B cell (primary cell): ENCODE measurements around the gene MCM7. TPM values are rescaled to one million over a fixed set of nuclear protein-coding genes. Genes with fewer than 3 reads are reported as not detected.

Experiments used
- ATAC-seq: fragments of 200-7000 bp; cut with Tn5 transposase; one replicate; pipeline ENCODE4 v1.10.0; 2021; ENCODE audit warnings: low read depth, mild to moderate bottlenecking, moderate number of reproducible peaks, moderate library complexity
- CTCF ChIA-PET: fragments of 350-600 bp; sonication (Branson Sonifier 250); formaldehyde crosslinking; loops from one replicate; lab custom pipeline; 2021; ENCODE audit warnings: antibody characterized with exemption, inconsistent platforms; lab: Charles Lee
- POLR2A ChIA-PET: fragments of 350-600 bp; sonication (Branson Sonifier 250); formaldehyde crosslinking; loops from one replicate; lab custom pipeline; 2021; ENCODE audit warnings: antibody characterized with exemption; lab: Charles Lee
- DNase-seq: peaks from one replicate; pipeline ENCODE4 v3.0.0; 2013
- H2AFZ ChIP-seq: 2 replicates; pipeline ENCODE4 v1.6.1; 2012; ENCODE audit warnings: mild to moderate bottlenecking, low read depth, low read length; ENCODE audit not compliant: insufficient read depth, poor library complexity, severe bottlenecking
- H3K27ac ChIP-seq, 2 donors: 1 replicate in 1 of 2; 2 replicates in 1 of 2; pipeline ENCODE4 v1.5.1; 2012 to 2013; ENCODE audit warnings: low read length in 2 of 2, mild to moderate bottlenecking in 2 of 2, moderate library complexity in 1 of 2
- H3K27me3 ChIP-seq, 4 experiments: fragments of 200-600 bp in 1 of 4; sonication (generic) in 1 of 4; replicated peaks in 1 of 4; 1 replicate in 2 of 4; 2 replicates in 2 of 4; pipeline versions ENCODE4 v1.6.1 to v1.7.0; 2013 to 2016; ENCODE audit warnings: low read length in 3 of 4, mild to moderate bottlenecking in 2 of 4, mixed read lengths in 1 of 4, moderate library complexity in 1 of 4; ENCODE audit not compliant: insufficient read depth in 4 of 4, control insufficient read depth in 3 of 4; ENCODE audit errors: control extremely low read depth in 1 of 4
- H3K36me3 ChIP-seq, 2 experiments: replicated peaks in 1 of 2; 1 replicate in 1 of 2; 2 replicates in 1 of 2; pipeline versions ENCODE4 v1.6.1 to v1.7.1; 2013; ENCODE audit warnings: low read length in 1 of 2; ENCODE audit not compliant: insufficient read depth in 2 of 2, control insufficient read depth in 1 of 2; ENCODE audit errors: control extremely low read depth in 1 of 2, extremely low read depth in 1 of 2
- H3K4me1 ChIP-seq, 2 donors: fragments of 200-600 bp in 1 of 2; sonication (generic) in 1 of 2; 1 replicate in 1 of 2; 2 replicates in 1 of 2; pipeline versions ENCODE4 v1.5.1 to v1.6.1; 2013 to 2017; ENCODE audit warnings: low read length in 2 of 2; ENCODE audit not compliant: control insufficient read depth in 2 of 2, insufficient read depth in 2 of 2
- H3K4me2 ChIP-seq: replicated peaks from 2 replicates; pipeline ENCODE3; 2012; ENCODE audit warnings: mild to moderate bottlenecking, low read depth, low read length; ENCODE audit not compliant: poor library complexity, severe bottlenecking
- H3K4me3 ChIP-seq, 5 experiments: fragments of 200-600 bp in 1 of 5; sonication (generic) in 1 of 5; 1 replicate in 3 of 5; 2 replicates in 2 of 5; pipeline versions ENCODE4 v1.5.1 to v1.7.0; 2011 to 2016; ENCODE audit warnings: low read length in 4 of 5, mild to moderate bottlenecking in 4 of 5, low read depth in 2 of 5, control low read depth in 1 of 5, moderate library complexity in 1 of 5; ENCODE audit not compliant: insufficient read depth in 1 of 5; ENCODE audit errors: control extremely low read depth in 1 of 5, extremely low read depth in 1 of 5
- H3K79me2 ChIP-seq: fragments of 200-600 bp; sonication (generic); one replicate; pipeline ENCODE4 v1.6.0; 2016; ENCODE audit warnings: low read length; ENCODE audit not compliant: control insufficient read depth, insufficient read depth
- H3K9ac ChIP-seq: fragments of 200-600 bp; sonication (generic); 2 replicates; pipeline ENCODE4 v1.6.1; 2017; ENCODE audit warnings: mild to moderate bottlenecking, low read length, moderate library complexity
- H3K9me3 ChIP-seq, 3 donors: one replicate each; pipeline versions ENCODE4 v1.6.1 to v1.7.1; 2013; ENCODE audit warnings: low read length in 2 of 3; ENCODE audit not compliant: control insufficient read depth in 2 of 3, insufficient read depth in 1 of 3; ENCODE audit errors: control extremely low read depth in 1 of 3
- H4K20me1 ChIP-seq: 2 replicates; pipeline ENCODE4 v1.6.0; 2012; ENCODE audit warnings: mild to moderate bottlenecking, low read length; ENCODE audit not compliant: insufficient read depth, control insufficient read depth, poor library complexity, severe bottlenecking
- H3K27ac Mint-ChIP-seq: one replicate; pipeline ENCODE4 v1.8.0; 2021; ENCODE audit warnings: mixed read lengths
- H3K27me3 Mint-ChIP-seq: one replicate; pipeline ENCODE4 v1.8.0; 2021; ENCODE audit warnings: mixed read lengths
- H3K4me1 Mint-ChIP-seq: one replicate; pipeline ENCODE4 v1.8.0; 2021; ENCODE audit warnings: mixed read lengths
- H3K4me3 Mint-ChIP-seq: one replicate; pipeline ENCODE4 v1.8.0; 2021; ENCODE audit warnings: mixed read lengths
- H3K9me3 Mint-ChIP-seq: one replicate; pipeline ENCODE4 v1.8.0; 2022; ENCODE audit warnings: mixed read lengths; ENCODE audit not compliant: insufficient read depth
- CTCF ChIP-seq: fragments of 200-600 bp; IDR thresholded peaks from one replicate; pipeline ENCODE4 v1.8.0; 2022; ENCODE audit warnings: antibody characterized with exemption, mild to moderate bottlenecking
- EZH2 ChIP-seq: IDR thresholded peaks from 2 replicates; pipeline ENCODE4 v1.6.1; 2012; ENCODE audit warnings: borderline replicate concordance, low read depth, mild to moderate bottlenecking, moderate library complexity, low read length; ENCODE audit not compliant: insufficient read depth, poor library complexity, severe bottlenecking
- WGBS: methylation state at CpG from one replicate; pipeline ENCODE4 v1.1.5; 2013; ENCODE audit warnings: missing lambda C conversion rate; ENCODE audit not compliant: insufficient coverage; 5-methylcytosine and 5-hydroxymethylcytosine counted together
- intact Hi-C: fragments of 100-400 bp; cut with micrococcal nuclease; formaldehyde crosslinking; loops from one replicate; pipeline ENCODE4 v1.10.0; 2022
- polyA plus RNA-seq: library from polyadenylated mRNA; depleted of rRNA; stranded (reverse); fragments of >200 nt; gene quantifications from 2 replicates; pipeline ENCODE4 v1.2.3, GENCODE V29; 2012
- total RNA-seq, 2 donors: library from RNA; stranded (reverse); fragments of 120-200 nt in 1 of 2; gene quantifications; 1 replicate in 1 of 2; 2 replicates in 1 of 2; pipeline versions ENCODE4 v1.2.3 to v1.2.4, GENCODE V29; 2013 to 2022

The MCM7 gene
- total and polyA plus RNA-seq, 2 donors (not counting 1 experiment from before 2014, with no cell fraction given) = 154 to 171 TPM

- WGBS = 19% methylated on average over 29 of the region's 29 CpGs
- peak overlapping the region; percentile 54 to 84 (median 78) for H3K4me3 ChIP-seq
- no peaks in the 10 kb centered on the region for H4K20me1 ChIP-seq
- H3K9ac ChIP-seq = peak overlapping the region; percentile 91
- H2AFZ ChIP-seq = peak overlapping the region; percentile 99
- H3K79me2 ChIP-seq = peaks cover 23% of the 10 kb centered on the region
- Mint-ChIP-seq H3K4me1 (peaks cover 34% of the 10 kb centered on the region), H3K9me3 (no peaks in the 10 kb centered on the region), H3K27me3 (no peaks in the 10 kb centered on the region), H3K4me3 (peak overlapping the region; percentile 100), H3K27ac (peak overlapping the region; percentile 100)
- H3K27ac ChIP-seq = peak overlapping the region; percentile 83 to 95
- intact Hi-C loops = loop anchor here (1.0 kb wide), 1 partner anchor 32 kb away; the partner anchor contains the start of gene TRAPPC14
- no peaks in the 10 kb centered on the region for H3K27me3 ChIP-seq
- H3K4me2 ChIP-seq = peak overlapping the region; percentile 100
- peaks cover 20 to 36% of the 10 kb centered on the region in 2 donors for H3K4me1 ChIP-seq
- TF ChIP-seq EZH2 (no peak), CTCF (no peak)
- ATAC-seq = no peak
- DNase-seq = no peak
- H3K36me3 ChIP-seq = no peaks in the 10 kb centered on the region
- POLR2A ChIA-PET = interaction anchor here (0.7 to 2.6 kb wide), 3 partner anchors 25 to 303 kb away, joined by 3 to 37 read pairs (median 7); partner anchors contain the start of genes AP4M1 and MCM7
- CTCF ChIA-PET = interaction anchor here (0.6 to 2.9 kb wide), 5 partner anchors 16 to 281 kb away, joined by 3 to 25 read pairs (median 6); partner anchors contain the start of genes AP4M1 and MCM7
- H3K9me3 ChIP-seq = no peaks in the 10 kb centered on the region
Observed at GRCh38 chr7:100126239-100126930, 25.2 kb upstream of the MCM7 start.
